22Rv1 (cell line): ENCODE results near the gene PRDM10.

Experiments
- CTCF ChIP-seq: fragments of 450-650 bp; IDR thresholded peaks from 2 replicates; pipeline ENCODE4 v1.5.1; 2017; ENCODE audit warnings: mild to moderate bottlenecking
- ZFX ChIP-seq: fragments of 450-650 bp; IDR thresholded peaks from 2 replicates; pipeline ENCODE4 v1.6.1; 2017; ENCODE audit warnings: antibody characterized with exemption, borderline replicate concordance

DNA sequence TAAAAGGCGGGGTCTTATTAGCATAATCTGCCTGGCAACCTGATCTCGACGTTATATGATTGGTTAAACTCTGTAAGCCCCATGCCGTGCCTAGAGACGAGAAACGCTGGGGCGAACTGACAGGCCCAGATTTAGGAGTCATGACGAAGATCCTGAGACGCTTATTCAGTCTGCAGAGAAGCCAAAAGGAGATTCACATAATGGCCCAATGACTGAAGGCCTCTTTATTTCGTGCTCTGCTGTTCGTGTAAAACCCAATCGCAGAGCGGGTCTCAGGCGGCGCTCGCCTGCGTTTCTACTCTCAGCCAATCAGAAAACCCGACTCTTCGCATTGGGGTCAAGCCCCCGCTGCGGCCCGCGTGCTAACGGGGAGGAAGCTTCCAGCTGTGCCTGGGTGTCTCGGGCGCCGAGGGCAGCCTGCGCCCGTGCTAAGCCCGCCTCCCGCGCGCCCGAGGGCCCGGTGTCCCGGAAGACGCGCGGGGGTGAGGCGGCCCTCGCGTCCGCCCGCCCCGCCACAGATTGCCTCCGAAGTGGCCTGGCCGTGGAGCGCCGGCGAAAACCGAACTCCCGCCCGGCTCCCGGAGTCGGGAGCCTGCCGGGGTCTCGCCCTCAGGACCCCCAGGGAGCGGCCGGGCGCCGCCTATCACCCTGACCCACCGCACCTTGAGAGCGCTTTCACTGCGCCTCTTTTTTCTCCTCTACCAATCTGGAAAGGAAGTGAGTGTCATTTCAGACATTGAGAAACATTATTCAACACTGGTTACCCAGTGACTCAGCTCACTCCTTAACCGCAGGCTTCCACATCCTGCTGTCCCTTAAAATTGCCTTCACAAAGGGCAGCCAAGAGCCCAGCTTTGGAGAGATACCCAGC lies 446 bp upstream of the PRDM10 start:
- TF ChIP-seq CTCF = no peak
- no peak for TF ChIP-seq ZFX
